Activated CD4-positive, alpha-beta memory T cell treated with anti-CD3 and anti-CD28 coated beads, Interleukin-2, amount 10 ng/mL, durations not matched to agents 7 days and 5 days (primary cell): Measurements from ENCODE around the gene ODAD2. TPM values are rescaled to one million over a fixed set of nuclear protein-coding genes. Genes with fewer than 3 reads are reported as not detected.

ENCODE experiments used
- CTCF ChIA-PET: fragments of 350-600 bp; sonication (Branson Sonifier 250); formaldehyde crosslinking; loops from one replicate; lab custom pipeline; 2021; ENCODE audit warnings: antibody characterized with exemption, inconsistent platforms; lab: Charles Lee
- POLR2A ChIA-PET: fragments of 350-600 bp; sonication (Branson Sonifier 250); formaldehyde crosslinking; loops from one replicate; lab custom pipeline; 2021; ENCODE audit warnings: antibody characterized with exemption; lab: Charles Lee
- DNase-seq: peaks from one replicate; pipeline ENCODE4 v3.0.0-alpha.2; 2020
- H3K27ac Mint-ChIP-seq: one replicate; pipeline ENCODE4 v1.8.0; 2021; ENCODE audit warnings: mild to moderate bottlenecking, mixed read lengths
- H3K27me3 Mint-ChIP-seq: one replicate; pipeline ENCODE4 v1.8.0; 2021; ENCODE audit warnings: mixed read lengths
- H3K36me3 Mint-ChIP-seq: one replicate; pipeline ENCODE4 v1.8.0; 2021; ENCODE audit warnings: low read depth, mixed read lengths
- H3K4me1 Mint-ChIP-seq: one replicate; pipeline ENCODE4 v1.8.0; 2021; ENCODE audit warnings: mixed read lengths
- H3K4me3 Mint-ChIP-seq: one replicate; pipeline ENCODE4 v1.8.0; 2021; ENCODE audit warnings: mild to moderate bottlenecking, mixed read lengths
- H3K9me3 Mint-ChIP-seq: one replicate; pipeline ENCODE4 v1.8.0; 2021; ENCODE audit warnings: mixed read lengths
- total RNA-seq, 2 experiments: library from RNA; stranded (reverse); gene quantifications; one replicate each; pipeline ENCODE4 v1.2.3, GENCODE V29; 2021

Gene ODAD2
- total RNA-seq, 2 experiments from 2014 or later, result not detected

DNA sequence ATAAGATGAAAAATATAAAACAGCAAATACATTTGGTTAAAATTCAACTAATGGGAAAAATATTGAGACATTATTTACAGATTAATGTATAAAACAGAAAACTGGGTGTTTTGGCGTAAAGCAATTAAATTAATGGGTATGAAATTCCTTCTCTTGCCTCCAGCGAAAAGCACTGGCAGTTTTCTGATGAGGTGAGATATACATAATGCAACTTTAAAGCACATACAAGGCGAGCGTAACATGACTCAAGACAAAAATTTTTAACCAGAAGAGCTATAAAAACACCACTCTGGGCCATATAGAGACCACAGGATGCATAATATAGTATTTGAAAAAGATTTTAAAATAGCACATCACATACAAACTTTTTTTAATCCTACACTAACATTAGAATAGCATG lies 120.6 kb downstream of the ODAD2 start:
- Mint-ChIP-seq H3K27me3 (no peaks in the 10 kb centered on the region), H3K27ac (no peak overlapping the region), H3K4me3 (no peak overlapping the region), H3K9me3 (no peaks in the 10 kb centered on the region), H3K36me3 (no peaks in the 10 kb centered on the region), H3K4me1 (no peaks in the 10 kb centered on the region)
- no peak for DNase-seq
- CTCF ChIA-PET, result no interaction called here
- POLR2A ChIA-PET, result no interaction called here

GRCh38 chr10:27865221-27865635 lies 133.7 kb downstream of the ODAD2 start:
- peaks cover 2% of the 10 kb centered on the region for H3K27me3 Mint-ChIP-seq
- no peaks in the 10 kb centered on the region for H3K9me3 Mint-ChIP-seq
- CTCF ChIA-PET, result no interaction called here
- H3K4me3 Mint-ChIP-seq, result no peak overlapping the region
- no peak overlapping the region for H3K27ac Mint-ChIP-seq
- POLR2A ChIA-PET, result no interaction called here
- no peaks in the 10 kb centered on the region for H3K36me3 Mint-ChIP-seq
- DNase-seq, result no peak
- no peaks in the 10 kb centered on the region for H3K4me1 Mint-ChIP-seq

DNA sequence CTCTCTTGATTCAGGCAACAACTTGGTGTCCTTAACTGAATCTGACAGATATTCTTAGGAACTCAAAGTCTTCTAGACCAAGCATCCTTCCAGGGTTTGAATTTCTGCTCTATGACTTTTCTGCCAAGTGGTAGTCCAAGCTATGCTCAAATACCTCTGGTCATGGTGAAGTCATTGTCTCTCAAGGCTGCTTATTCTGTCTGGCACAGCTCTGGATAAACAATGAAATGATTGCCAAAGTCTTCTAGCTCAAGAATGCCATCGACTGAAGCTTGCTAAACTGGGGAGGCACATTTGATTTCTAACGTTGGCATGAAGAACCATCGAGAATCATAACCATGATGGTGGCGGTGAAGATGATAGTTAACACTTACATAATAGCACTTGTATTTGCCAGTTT lies 137.1 kb downstream of the ODAD2 start:
- H3K4me1 Mint-ChIP-seq, result no peaks in the 10 kb centered on the region
- peaks cover 2% of the 10 kb centered on the region for H3K27me3 Mint-ChIP-seq
- H3K36me3 Mint-ChIP-seq, result no peaks in the 10 kb centered on the region
- no peak for DNase-seq
- H3K9me3 Mint-ChIP-seq, result no peaks in the 10 kb centered on the region
- no peak overlapping the region for H3K27ac Mint-ChIP-seq
- POLR2A ChIA-PET, result no interaction called here
- CTCF ChIA-PET, result no interaction called here
- no peak overlapping the region for H3K4me3 Mint-ChIP-seq

DNA sequence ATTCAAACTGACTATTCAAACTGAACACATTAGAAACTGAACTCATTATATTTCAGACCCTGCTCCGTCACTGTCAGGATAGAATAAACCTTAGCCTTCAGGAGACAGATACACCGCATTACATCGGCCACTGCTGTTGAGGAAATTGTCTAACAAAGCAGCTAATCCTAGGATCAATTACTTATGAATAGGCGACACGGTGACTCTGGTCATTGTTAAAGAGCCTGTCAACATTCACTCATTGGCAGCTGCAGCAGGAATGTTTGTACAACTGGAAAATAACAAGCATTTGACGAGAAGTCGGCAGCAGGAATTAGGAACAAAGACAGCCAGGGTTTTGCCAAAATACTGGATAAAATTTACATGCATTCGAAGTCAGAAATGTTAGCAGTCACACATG lies 141.3 kb downstream of the ODAD2 start:
- H3K27ac Mint-ChIP-seq, result no peak overlapping the region
- no peaks in the 10 kb centered on the region for H3K9me3 Mint-ChIP-seq
- POLR2A ChIA-PET, result no interaction called here
- CTCF ChIA-PET, result no interaction called here
- no peak overlapping the region for H3K4me3 Mint-ChIP-seq
- no peaks in the 10 kb centered on the region for H3K4me1 Mint-ChIP-seq
- peaks cover 2% of the 10 kb centered on the region for H3K27me3 Mint-ChIP-seq
- no peaks in the 10 kb centered on the region for H3K36me3 Mint-ChIP-seq
- no peak for DNase-seq

DNA sequence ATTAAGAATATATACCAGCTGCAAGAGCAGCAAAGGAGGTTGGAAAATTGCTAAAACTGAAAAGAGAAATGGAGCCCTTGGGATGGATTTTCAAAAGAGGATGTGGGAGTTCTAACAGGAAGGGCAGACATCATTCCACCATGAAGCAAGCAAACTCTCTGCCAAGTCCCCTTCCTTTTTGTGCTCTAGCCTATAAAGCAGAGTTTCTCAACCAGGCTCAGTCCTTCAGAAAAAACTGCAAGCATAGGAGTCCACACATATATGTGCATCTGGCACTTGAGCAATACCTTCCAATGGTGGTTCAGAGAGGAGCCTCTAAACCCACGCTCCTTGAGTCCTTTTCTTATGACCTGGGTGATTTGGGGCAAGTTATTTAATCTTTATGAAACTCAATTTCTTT lies 154.7 kb downstream of the ODAD2 start:
- H3K4me1 Mint-ChIP-seq, result no peaks in the 10 kb centered on the region
- H3K36me3 Mint-ChIP-seq, result no peaks in the 10 kb centered on the region
- CTCF ChIA-PET, result no interaction called here
- peaks cover 6% of the 10 kb centered on the region for H3K27me3 Mint-ChIP-seq
- H3K27ac Mint-ChIP-seq, result no peak overlapping the region
- H3K9me3 Mint-ChIP-seq, result peaks cover 3% of the 10 kb centered on the region
- H3K4me3 Mint-ChIP-seq, result no peak overlapping the region
- no peak for DNase-seq
- POLR2A ChIA-PET, result no interaction called here

GRCh38 chr10:27838901-27839300 lies 160.0 kb downstream of the ODAD2 start:
- ChIA-PET CTCF (no interaction called here), POLR2A (no interaction called here)
- H3K9me3 Mint-ChIP-seq, result no peaks in the 10 kb centered on the region
- no peak overlapping the region for H3K4me3 Mint-ChIP-seq
- no peaks in the 10 kb centered on the region for H3K4me1 Mint-ChIP-seq
- no peak for DNase-seq
- peaks cover 2% of the 10 kb centered on the region for H3K27me3 Mint-ChIP-seq
- no peak overlapping the region for H3K27ac Mint-ChIP-seq
- H3K36me3 Mint-ChIP-seq, result no peaks in the 10 kb centered on the region

GRCh38 chr10:27838361-27838760 lies 160.5 kb downstream of the ODAD2 start:
- Mint-ChIP-seq H3K4me3 (no peak overlapping the region), H3K27ac (no peak overlapping the region), H3K36me3 (no peaks in the 10 kb centered on the region), H3K9me3 (no peaks in the 10 kb centered on the region), H3K27me3 (peaks cover 2% of the 10 kb centered on the region), H3K4me1 (no peaks in the 10 kb centered on the region)
- POLR2A ChIA-PET, result no interaction called here
- no peak for DNase-seq
- CTCF ChIA-PET, result no interaction called here

GRCh38 chr10:27834476-27834875 lies 164.4 kb downstream of the ODAD2 start:
- no peak overlapping the region for H3K4me3 Mint-ChIP-seq
- CTCF ChIA-PET, result interaction anchor here (0.6 kb wide), 1 partner anchor 546 kb away, joined by 5 read pairs; no protein-coding TSS in a partner anchor
- H3K27me3 Mint-ChIP-seq, result peaks cover 5% of the 10 kb centered on the region
- H3K9me3 Mint-ChIP-seq, result no peaks in the 10 kb centered on the region
- no peaks in the 10 kb centered on the region for H3K4me1 Mint-ChIP-seq
- DNase-seq, result no peak
- no peaks in the 10 kb centered on the region for H3K36me3 Mint-ChIP-seq
- POLR2A ChIA-PET, result no interaction called here
- H3K27ac Mint-ChIP-seq, result no peak overlapping the region

GRCh38 chr10:27833792-27834191 lies 165.1 kb downstream of the ODAD2 start:
- POLR2A ChIA-PET, result no interaction called here
- Mint-ChIP-seq H3K4me3 (no peak overlapping the region), H3K4me1 (no peaks in the 10 kb centered on the region), H3K27me3 (peaks cover 5% of the 10 kb centered on the region), H3K36me3 (no peaks in the 10 kb centered on the region), H3K9me3 (no peaks in the 10 kb centered on the region), H3K27ac (no peak overlapping the region)
- CTCF ChIA-PET, result interaction anchor here (0.6 kb wide), 1 partner anchor 546 kb away, joined by 5 read pairs; no protein-coding TSS in a partner anchor
- no peak for DNase-seq

- ChIA-PET POLR2A (no interaction called here), CTCF (no interaction called here)
- peaks cover 5% of the 10 kb centered on the region for H3K27me3 Mint-ChIP-seq
- no peaks in the 10 kb centered on the region for H3K4me1 Mint-ChIP-seq
- H3K9me3 Mint-ChIP-seq, result no peaks in the 10 kb centered on the region
- no peak for DNase-seq
- H3K36me3 Mint-ChIP-seq, result no peaks in the 10 kb centered on the region
- no peak overlapping the region for H3K4me3 Mint-ChIP-seq
- H3K27ac Mint-ChIP-seq, result no peak overlapping the region
Observed at GRCh38 chr10:27832826-27833225, 166.1 kb downstream of the ODAD2 start.

- no peak overlapping the region for H3K4me3 Mint-ChIP-seq
- no peak for DNase-seq
- H3K36me3 Mint-ChIP-seq, result no peaks in the 10 kb centered on the region
- H3K27me3 Mint-ChIP-seq, result peaks cover 2% of the 10 kb centered on the region
- H3K9me3 Mint-ChIP-seq, result no peaks in the 10 kb centered on the region
- H3K27ac Mint-ChIP-seq, result no peak overlapping the region
- CTCF ChIA-PET, result no interaction called here
- POLR2A ChIA-PET, result no interaction called here
- no peaks in the 10 kb centered on the region for H3K4me1 Mint-ChIP-seq
Observed at GRCh38 chr10:27826369-27826768, 172.5 kb downstream of the ODAD2 start.

- Mint-ChIP-seq H3K27ac (no peak overlapping the region), H3K4me3 (no peak overlapping the region), H3K9me3 (no peaks in the 10 kb centered on the region), H3K27me3 (peaks cover 2% of the 10 kb centered on the region), H3K4me1 (no peaks in the 10 kb centered on the region), H3K36me3 (no peaks in the 10 kb centered on the region)
- POLR2A ChIA-PET, result no interaction called here
- DNase-seq, result no peak
- CTCF ChIA-PET, result no interaction called here
Observed at GRCh38 chr10:27822301-27822700, 176.6 kb downstream of the ODAD2 start.

DNA sequence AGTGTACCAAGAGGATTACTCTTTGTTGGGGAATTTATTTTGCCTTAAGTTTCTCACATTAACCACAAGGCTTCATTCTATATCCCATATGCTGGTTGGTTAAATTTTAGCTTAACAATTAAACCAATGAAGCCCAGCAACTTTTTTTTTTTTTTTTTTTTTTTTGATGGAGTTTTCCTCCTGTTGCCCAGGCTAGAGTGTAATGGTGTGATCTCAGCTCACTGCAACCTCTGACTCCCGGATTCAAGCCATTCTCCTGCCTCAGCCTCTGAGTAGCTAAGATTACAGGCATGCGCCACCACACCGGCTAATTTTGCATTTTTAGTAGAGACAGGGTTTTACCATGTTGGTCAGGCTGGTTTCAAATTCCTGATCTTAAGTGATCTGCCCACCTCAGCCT lies 178.2 kb downstream of the ODAD2 start:
- DNase-seq, result no peak
- H3K27me3 Mint-ChIP-seq, result peaks cover 2% of the 10 kb centered on the region
- no peaks in the 10 kb centered on the region for H3K4me1 Mint-ChIP-seq
- no peaks in the 10 kb centered on the region for H3K9me3 Mint-ChIP-seq
- ChIA-PET CTCF (interaction anchor here (0.7 kb wide), 1 partner anchor 177 kb away, joined by 4 read pairs; no protein-coding TSS in a partner anchor), POLR2A (no interaction called here)
- H3K36me3 Mint-ChIP-seq, result no peaks in the 10 kb centered on the region
- no peak overlapping the region for H3K27ac Mint-ChIP-seq
- no peak overlapping the region for H3K4me3 Mint-ChIP-seq

GRCh38 chr10:27819781-27820531 lies 178.9 kb downstream of the ODAD2 start:
- Mint-ChIP-seq H3K36me3 (no peaks in the 10 kb centered on the region), H3K27me3 (peaks cover 2% of the 10 kb centered on the region), H3K27ac (no peak overlapping the region), H3K4me3 (no peak overlapping the region), H3K9me3 (no peaks in the 10 kb centered on the region), H3K4me1 (no peaks in the 10 kb centered on the region)
- ChIA-PET CTCF (interaction anchor here (0.7 kb wide), 1 partner anchor 23 kb away, joined by 5 read pairs; no protein-coding TSS in a partner anchor), POLR2A (no interaction called here)
- DNase-seq, result no peak
